Liver (tissue), 9 donors: ENCODE measurements around the gene IL21R. TPM values are rescaled to one million over a fixed set of nuclear protein-coding genes. Genes with fewer than 3 reads are reported as not detected.

Source experiments
- DNase-seq: peaks from one replicate; pipeline ENCODE4 v3.0.0-alpha.2; 2017; ENCODE audit warnings: low spot score
- H3K27ac ChIP-seq, 2 donors: one replicate each; pipeline ENCODE4 v1.7.0; 2013; ENCODE audit warnings: inconsistent platforms in 2 of 2, low read length in 2 of 2, control low read depth in 1 of 2, low read depth in 1 of 2, mild to moderate bottlenecking in 1 of 2
- H3K27me3 ChIP-seq, 4 donors: one replicate each; pipeline versions ENCODE4 v1.6.1 to v1.7.0; 2013; ENCODE audit warnings: low read length in 3 of 4, inconsistent platforms in 1 of 4, mild to moderate bottlenecking in 1 of 4, moderate library complexity in 1 of 4; ENCODE audit not compliant: control insufficient read depth in 4 of 4, insufficient read depth in 4 of 4
- H3K36me3 ChIP-seq, 4 donors: one replicate each; pipeline versions ENCODE4 v1.6.1 to v1.7.0; 2013; ENCODE audit warnings: low read length in 3 of 4, mild to moderate bottlenecking in 3 of 4, low read depth in 1 of 4, moderate library complexity in 1 of 4; ENCODE audit not compliant: control insufficient read depth in 4 of 4, insufficient read depth in 3 of 4
- H3K4me1 ChIP-seq, 4 donors: one replicate each; pipeline versions ENCODE4 v1.6.1 to v1.7.0; 2013; ENCODE audit warnings: low read length in 3 of 4, mild to moderate bottlenecking in 3 of 4, moderate library complexity in 1 of 4; ENCODE audit not compliant: control insufficient read depth in 4 of 4, insufficient read depth in 4 of 4
- H3K4me3 ChIP-seq, 3 donors: one replicate each; pipeline versions ENCODE4 v1.6.1 to v1.7.0; 2013; ENCODE audit warnings: low read length in 3 of 3, control low read depth in 1 of 3, low read depth in 1 of 3, mild to moderate bottlenecking in 1 of 3
- H3K9ac ChIP-seq, 2 donors: one replicate each; pipeline ENCODE4 v1.7.0; 2013; ENCODE audit warnings: low read length in 2 of 2, mild to moderate bottlenecking in 2 of 2, moderate library complexity in 2 of 2, control low read depth in 1 of 2, low read depth in 1 of 2
- H3K9me3 ChIP-seq, 4 donors: one replicate each; pipeline versions ENCODE4 v1.6.1 to v1.7.0; 2013; ENCODE audit warnings: low read length in 3 of 4; ENCODE audit not compliant: control insufficient read depth in 4 of 4
- ATF3 ChIP-seq: IDR thresholded peaks from 2 replicates; pipeline ENCODE4 v1.6.1; 2016; ENCODE audit warnings: antibody characterized with exemption
- CTCF ChIP-seq: fragments of 150-350 bp; IDR thresholded peaks from 2 replicates; pipeline ENCODE4 v1.5.1; 2017; ENCODE audit warnings: improper control_type of control experiment, low read depth, low read length; ENCODE audit not compliant: missing input control
- EGR1 ChIP-seq, 2 donors: IDR thresholded peaks; 2 replicates each; pipeline ENCODE4 v1.6.1; 2016 to 2018; ENCODE audit warnings: antibody characterized with exemption in 2 of 2, low read depth in 2 of 2
- FOXA1 ChIP-seq: IDR thresholded peaks from 2 replicates; pipeline ENCODE4 v1.6.1; 2016; ENCODE audit warnings: antibody characterized with exemption
- HNF4A ChIP-seq, 2 donors: conservative IDR thresholded peaks; 2 replicates each; pipeline ENCODE4 v1.6.1; 2016; ENCODE audit warnings: antibody characterized with exemption in 2 of 2, mild to moderate bottlenecking in 2 of 2
- HNF4G ChIP-seq: IDR thresholded peaks from 2 replicates; pipeline ENCODE4 v1.6.1; 2016; ENCODE audit warnings: antibody characterized with exemption
- MAX ChIP-seq: IDR thresholded peaks from 2 replicates; pipeline ENCODE4 v1.6.1; 2016; ENCODE audit warnings: antibody characterized with exemption
- NR2F2 ChIP-seq: IDR thresholded peaks from 2 replicates; pipeline ENCODE4 v1.6.1; 2016; ENCODE audit warnings: antibody characterized with exemption
- RAD21 ChIP-seq, 2 donors: IDR thresholded peaks; 2 replicates each; pipeline ENCODE4 v1.6.1; 2016; ENCODE audit warnings: antibody characterized with exemption in 2 of 2, mild to moderate bottlenecking in 2 of 2
- REST ChIP-seq: IDR thresholded peaks from 2 replicates; pipeline ENCODE4 v1.6.1; 2016; ENCODE audit warnings: antibody characterized with exemption, mild to moderate bottlenecking
- RXRA ChIP-seq, 2 donors: IDR thresholded peaks; 2 replicates each; pipeline ENCODE4 v1.6.1; 2017 to 2018; ENCODE audit warnings: antibody characterized with exemption in 2 of 2, mild to moderate bottlenecking in 1 of 2
- SP1 ChIP-seq: IDR thresholded peaks from 2 replicates; pipeline ENCODE4 v1.6.1; 2018; ENCODE audit warnings: antibody characterized with exemption, mild to moderate bottlenecking
- TAF1 ChIP-seq: conservative IDR thresholded peaks from 2 replicates; pipeline ENCODE4 v1.6.1; 2016; ENCODE audit warnings: antibody characterized with exemption, mild to moderate bottlenecking
- ZBTB33 ChIP-seq: IDR thresholded peaks from 2 replicates; pipeline ENCODE4 v1.6.1; 2016; ENCODE audit warnings: antibody characterized with exemption
- WGBS: extraction: QIAGEN DNeasy Blood & Tissue Kit; methylation state at CpG from one replicate; pipeline ENCODE4 v1.1.7; 2013; 5-methylcytosine and 5-hydroxymethylcytosine counted together
- polyA plus RNA-seq, 2 donors: library from polyadenylated mRNA; stranded (reverse) in 1 of 2; unstranded in 1 of 2; fragments of 200-250 nt in 1 of 2; fragments of >200 nt in 1 of 2; fragmentation: Nextera tagmentation in 1 of 2; extraction: Ambion mirVana in 1 of 2; gene quantifications; one replicate each; pipeline versions ENCODE4 v1.2.1 to v1.2.3, GENCODE V29; 2013 to 2015
- total RNA-seq, 2 donors: library from RNA; depleted of rRNA; stranded (reverse); fragments of >200 nt; gene quantifications; one replicate each; pipeline ENCODE4 v1.2.3, GENCODE V29; 2014
- donor health status: healthy.
- donor health status: healthy.
- donor health status: healthy.
- donor health status: healthy.
- donor health status: healthy.

The IL21R gene
- total and polyA plus RNA-seq, 4 donors, result 0.19 to 0.84 (median 0.39) TPM

- DNase-seq, result no peak
- H3K4me3 ChIP-seq, result no peak overlapping the region
- H3K36me3 ChIP-seq, result peaks cover 15 to 88% (median 40%) of the 10 kb centered on the region in 4 donors
- H3K4me1 ChIP-seq, result no peaks in the 10 kb centered on the region
- no peak for TF ChIP-seq SP1
- no peak for TF ChIP-seq HNF4A (conservative IDR thresholded peaks at IDR 0.05)
- no peak for TF ChIP-seq NR2F2
- no peaks in the 10 kb centered on the region for H3K9me3 ChIP-seq
- WGBS, result 92% methylated on average over 33 of the region's 33 CpGs
- H3K9ac ChIP-seq, result no peak overlapping the region
- no peaks in the 10 kb centered on the region for H3K27me3 ChIP-seq
- H3K27ac ChIP-seq, result no peak overlapping the region
These were observed 62.9 kb downstream of the IL21R start for GRCh38 chr16:27464626-27465482.

- DNase-seq, result no peak
- WGBS, result 84% methylated on average over 8 of the region's 8 CpGs
- no peaks in the 10 kb centered on the region for H3K9me3 ChIP-seq
- peaks cover 15 to 91% (median 40%) of the 10 kb centered on the region in 4 donors for H3K36me3 ChIP-seq
- no peaks in the 10 kb centered on the region for H3K4me1 ChIP-seq
- TF ChIP-seq FOXA1 (no peak), ATF3 (no peak), NR2F2 (no peak), TAF1 (no peak), HNF4G (no peak), SP1 (no peak), MAX (no peak), REST (no peak), HNF4A (conservative IDR thresholded peaks at IDR 0.05) (no peak), EGR1 (IDR thresholded peaks at IDR 0.05; ENCODE audit: low read depth in 2 of 2) (no peak), RAD21 (IDR thresholded peaks at IDR 0.05) (no peak), ZBTB33 (no peak), RXRA (IDR thresholded peaks at IDR 0.05) (no peak), CTCF (no peak)
- no peaks in the 10 kb centered on the region for H3K27me3 ChIP-seq
- H3K9ac ChIP-seq, result no peak overlapping the region
- H3K4me3 ChIP-seq, result no peak overlapping the region
- H3K27ac ChIP-seq, result no peak overlapping the region
These were observed 63.5 kb downstream of the IL21R start for GRCh38 chr16:27465483-27465879.
